AG10803 (cell line): ENCODE measurements around the gene EVL.

Source experiments
- DNase-seq: peaks from one replicate; pipeline ENCODE4 v3.0.0; 2010; ENCODE audit warnings: low read depth
- H3K4me3 ChIP-seq: 2 replicates; pipeline ENCODE4 v1.5.1; 2011; ENCODE audit warnings: mild to moderate bottlenecking, low read length, control low read depth
- CTCF ChIP-seq: conservative IDR thresholded peaks from 2 replicates; pipeline ENCODE4 v1.5.1; 2011; ENCODE audit warnings: mild to moderate bottlenecking, low read length, control low read depth, inconsistent platforms

The EVL gene

GRCh38 chr14:100128688-100129087 is 63.5 kb downstream of the EVL start:
- no peak for DNase-seq
- no peak for TF ChIP-seq CTCF
- no peak overlapping the region for H3K4me3 ChIP-seq

DNA sequence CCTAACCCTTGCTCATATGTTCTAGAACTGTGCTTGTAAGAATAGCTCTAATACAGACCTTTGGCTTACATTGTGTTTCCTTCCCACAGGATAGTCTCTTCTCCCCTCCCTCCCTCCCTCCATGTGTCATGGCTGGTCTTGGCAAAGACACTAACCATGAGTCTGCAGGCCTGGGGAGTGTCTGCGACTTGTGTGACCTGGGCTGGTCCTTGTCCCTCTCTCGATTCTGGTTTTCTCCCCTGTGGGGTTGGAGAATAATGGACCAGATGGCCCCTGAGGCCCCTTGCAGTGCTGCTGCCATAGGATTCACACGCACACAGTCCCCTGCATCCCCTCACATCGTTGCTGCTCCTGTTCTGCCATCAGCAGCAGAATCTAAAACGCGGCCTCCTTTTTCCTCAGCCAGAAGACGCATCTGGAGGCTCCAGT is 64.0 kb downstream of the EVL start:
- DNase-seq: peak; percentile 35
- no peak for TF ChIP-seq CTCF
- H3K4me3 ChIP-seq: no peak overlapping the region

GRCh38 chr14:100130521-100130920 is 65.3 kb downstream of the EVL start:
- no peak overlapping the region for H3K4me3 ChIP-seq
- DNase-seq: no peak
- TF ChIP-seq CTCF: no peak

DNA sequence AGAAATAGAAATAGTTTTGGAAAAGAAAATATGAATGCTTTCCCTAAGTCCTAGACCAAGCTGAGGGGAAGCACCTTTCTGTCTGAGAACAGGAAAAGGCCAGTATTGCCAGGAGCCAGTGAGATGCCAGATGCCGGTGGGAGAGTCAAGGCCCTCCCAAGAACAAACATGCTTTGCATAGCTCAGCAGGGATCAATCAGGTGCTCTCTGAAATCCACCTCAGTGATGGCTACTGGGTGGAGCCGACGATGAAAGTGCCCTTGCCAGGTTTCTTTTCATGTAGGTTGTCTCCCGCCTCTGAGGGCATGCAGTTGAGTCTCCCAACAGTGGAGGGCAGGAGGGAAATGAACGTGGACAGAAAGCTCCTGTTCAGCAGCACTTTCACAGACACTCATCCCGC is 66.0 kb downstream of the EVL start:
- DNase-seq: no peak
- no peak for TF ChIP-seq CTCF
- no peak overlapping the region for H3K4me3 ChIP-seq

GRCh38 chr14:100132161-100132902 is 67.1 kb downstream of the EVL start:
- H3K4me3 ChIP-seq: no peak overlapping the region
- no peak for TF ChIP-seq CTCF
- DNase-seq: peak; percentile 70

- H3K4me3 ChIP-seq: no peak overlapping the region
- peak; percentile 50 for DNase-seq
- no peak for TF ChIP-seq CTCF
Measured at GRCh38 chr14:100132903-100133510, 67.8 kb downstream of the EVL start.

DNA sequence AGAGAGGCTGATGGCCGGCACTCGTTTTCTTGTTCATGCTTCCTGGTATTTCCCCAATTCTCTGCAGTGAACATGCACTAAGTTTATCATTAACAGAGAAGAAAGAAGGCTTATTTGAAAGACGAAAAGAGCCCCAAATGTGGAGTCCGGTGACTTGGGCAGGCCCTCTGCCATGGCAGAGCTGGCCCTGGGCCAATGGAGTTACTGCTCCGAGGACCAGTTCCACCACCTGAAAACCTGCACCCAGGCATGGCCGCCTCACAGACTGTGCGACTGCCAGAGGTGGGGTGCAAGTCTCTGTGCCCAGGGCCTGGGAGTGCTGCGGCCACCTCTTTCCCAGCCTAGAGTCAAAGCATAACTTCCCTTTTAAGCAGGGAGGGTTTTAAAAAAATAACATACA is 69.4 kb downstream of the EVL start:
- no peak for DNase-seq
- no peak overlapping the region for H3K4me3 ChIP-seq
- TF ChIP-seq CTCF: no peak
